SU-DHL-6 (cell line): Measurements from ENCODE around the gene BCKDHB.

Experiments
- CTCF ChIP-seq: fragments of 200-600 bp; sonication (generic); IDR thresholded peaks from one replicate; pipeline ENCODE4 v1.5.1; 2017; ENCODE audit warnings: antibody characterized with exemption, mild to moderate bottlenecking, low read length, moderate library complexity; ENCODE audit not compliant: insufficient read depth, poor library complexity, severe bottlenecking
- EZH2phosphoT487 ChIP-seq: fragments of 200-600 bp; sonication (generic), shearing (Covaris generic); conservative IDR thresholded peaks from 2 replicates; pipeline ENCODE4 v1.6.1; 2018; ENCODE audit warnings: mild to moderate bottlenecking, antibody characterized with exemption, low read length, moderate library complexity, mixed read lengths

GRCh38 chr6:80343511-80343910 lies 237.0 kb downstream of the BCKDHB start:
- no peak for TF ChIP-seq CTCF
- no peak for TF ChIP-seq EZH2phosphoT487
